TTC549 (cell line): Measurements from ENCODE around the gene CHAT.

ENCODE experiments used
- FAIRE-seq: peaks from 2 replicates; lab custom pipeline; 2012; peaks lifted over from hg19 to GRCh38; lab: Jason Lieb, UNC

Gene CHAT

DNA sequence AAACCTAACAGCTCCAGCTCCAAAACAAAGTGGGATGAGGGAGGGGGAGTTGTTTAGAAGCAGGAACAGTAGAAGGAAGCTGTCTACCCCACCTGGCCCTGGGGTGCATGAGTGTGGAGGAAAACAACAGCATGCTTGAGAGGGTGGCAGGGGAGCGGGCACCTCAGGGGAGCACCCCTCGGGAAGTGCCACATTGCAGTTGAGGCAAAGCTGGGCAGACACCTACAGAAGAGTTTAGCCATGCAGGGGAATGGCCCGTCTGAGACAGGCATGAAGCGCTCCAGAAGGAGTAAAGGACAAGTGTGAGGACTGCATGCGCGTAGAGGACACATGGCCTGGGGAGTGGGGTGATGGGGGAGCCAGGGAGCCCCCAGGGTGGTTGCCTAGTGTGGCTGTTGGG is 18.1 kb downstream of the CHAT start:
- FAIRE-seq: no peak

DNA sequence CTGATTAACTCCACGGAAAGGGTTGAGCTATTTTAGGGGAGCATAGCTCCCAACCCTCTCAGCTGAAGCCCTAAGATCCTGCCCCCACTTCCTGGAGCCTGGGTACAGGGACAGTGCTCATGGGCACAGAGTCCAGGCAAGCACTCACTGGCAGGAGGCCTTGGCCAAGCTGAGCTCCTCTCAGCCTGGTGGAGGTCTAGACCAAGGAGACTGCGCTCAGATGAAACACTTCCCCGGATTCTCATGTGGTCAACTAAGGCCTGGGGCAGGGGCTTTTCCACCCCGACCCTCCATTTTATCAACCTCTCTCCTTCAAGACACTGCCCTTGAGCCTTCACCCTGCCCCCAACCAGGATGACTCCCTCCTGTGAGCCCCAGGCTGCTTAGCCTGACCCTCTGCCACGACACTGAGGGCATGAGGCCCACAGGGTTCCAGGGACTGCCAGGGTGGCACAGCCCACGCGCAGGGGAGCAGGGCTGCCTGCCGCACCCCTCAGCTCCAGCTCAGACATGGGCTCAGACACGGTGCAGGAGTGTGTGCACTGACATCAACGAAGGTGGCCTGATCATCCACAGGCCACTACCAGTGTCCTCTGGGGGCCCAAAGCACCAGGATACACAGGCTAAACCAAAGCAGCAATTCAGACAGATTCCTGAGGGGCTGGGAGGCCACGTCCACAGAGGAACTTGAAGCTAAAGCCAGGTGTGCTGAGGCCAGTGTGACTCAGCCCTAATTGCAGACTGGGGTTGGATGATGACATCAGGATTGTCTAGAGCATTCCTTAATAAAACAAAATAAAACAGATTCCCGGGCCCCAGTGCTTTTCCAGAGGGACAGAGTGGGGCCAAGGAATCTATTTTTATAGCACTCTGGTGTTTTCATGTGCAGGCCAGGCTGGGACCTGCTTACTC is 18.8 kb downstream of the CHAT start:
- FAIRE-seq: no peak

DNA sequence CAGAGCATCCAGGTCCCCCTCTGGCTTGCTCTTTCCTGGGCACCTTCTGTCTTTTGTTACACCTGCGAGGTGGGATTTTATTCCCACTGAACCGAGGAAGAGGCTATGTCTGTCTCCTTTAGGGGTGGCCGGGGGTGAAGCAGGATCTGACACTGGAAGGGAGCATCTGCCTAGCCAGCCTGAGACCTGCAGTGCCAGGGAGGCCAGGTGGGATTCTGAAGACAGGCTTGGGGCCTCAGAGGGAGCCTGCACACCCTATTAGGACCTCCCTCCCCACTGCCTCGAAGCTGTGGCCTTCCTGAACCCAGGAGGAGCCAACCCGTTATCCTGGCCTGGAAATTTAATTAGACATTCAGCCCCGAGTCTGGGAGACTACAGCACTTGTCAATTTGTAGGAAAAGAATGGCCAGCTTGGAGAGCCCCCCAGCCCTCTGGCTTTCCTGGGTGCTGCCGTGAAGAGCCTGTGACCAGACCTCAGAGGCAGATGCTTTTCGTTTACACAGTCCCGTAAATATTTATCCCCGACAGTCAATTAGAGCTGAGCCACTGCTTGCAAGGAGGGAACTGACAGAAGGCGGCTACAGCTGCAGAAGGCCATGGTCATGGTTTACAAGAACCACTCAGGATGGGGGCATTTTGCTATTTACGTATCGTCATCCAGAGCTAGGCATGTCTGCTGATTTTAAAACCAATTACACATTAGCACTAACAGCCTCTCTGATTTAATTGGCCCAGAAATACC is 19.7 kb downstream of the CHAT start:
- no peak for FAIRE-seq

DNA sequence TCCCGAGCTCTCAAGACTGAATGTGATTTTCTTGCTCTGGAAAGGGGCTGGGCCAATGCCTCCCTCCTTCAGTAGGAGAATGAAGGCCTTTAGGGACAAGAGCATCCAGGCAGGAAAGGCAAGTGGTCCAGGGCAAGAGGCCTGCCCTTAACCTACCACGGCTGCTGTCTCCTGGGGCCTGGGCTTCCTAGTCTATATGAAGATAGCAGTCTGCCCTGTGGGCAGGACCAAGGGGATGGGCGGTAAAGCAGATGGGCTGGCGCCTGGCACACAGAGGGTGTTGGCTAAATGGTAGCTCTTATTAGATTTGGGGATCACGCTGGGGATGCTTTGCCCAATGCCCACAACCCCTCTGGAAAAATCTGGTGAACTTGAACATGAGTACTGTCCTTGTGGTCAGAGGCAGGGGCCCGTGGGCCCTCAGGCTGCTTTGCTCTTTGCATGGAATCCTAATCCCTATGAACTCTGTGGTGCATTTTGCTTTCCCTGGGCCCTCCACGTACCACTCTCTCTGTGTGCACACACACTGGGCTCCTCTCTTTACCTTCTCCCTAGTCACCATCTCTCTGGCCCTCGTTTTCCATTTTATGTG is 20.3 kb downstream of the CHAT start:
- no peak for FAIRE-seq

DNA sequence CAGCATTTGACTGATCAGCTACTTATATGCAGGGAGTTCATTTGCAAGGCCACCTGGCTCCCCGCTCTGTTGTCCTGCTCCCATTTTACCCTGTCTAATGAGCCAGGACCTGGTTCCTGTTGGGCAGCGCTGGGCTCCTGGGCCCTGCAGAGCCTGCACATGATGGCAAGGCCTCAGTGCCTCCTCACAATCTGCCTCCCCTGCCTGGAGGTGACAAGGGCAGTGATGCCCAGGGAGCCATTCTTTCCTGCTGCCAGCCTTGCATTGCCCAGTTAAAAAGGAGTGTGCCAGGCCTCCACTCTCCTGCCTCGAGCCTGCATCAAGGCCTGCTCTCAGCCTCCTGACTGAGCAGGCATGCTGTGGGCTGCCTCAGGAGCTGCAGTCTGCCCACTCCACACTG is 28.5 kb downstream of the CHAT start:
- FAIRE-seq: no peak

DNA sequence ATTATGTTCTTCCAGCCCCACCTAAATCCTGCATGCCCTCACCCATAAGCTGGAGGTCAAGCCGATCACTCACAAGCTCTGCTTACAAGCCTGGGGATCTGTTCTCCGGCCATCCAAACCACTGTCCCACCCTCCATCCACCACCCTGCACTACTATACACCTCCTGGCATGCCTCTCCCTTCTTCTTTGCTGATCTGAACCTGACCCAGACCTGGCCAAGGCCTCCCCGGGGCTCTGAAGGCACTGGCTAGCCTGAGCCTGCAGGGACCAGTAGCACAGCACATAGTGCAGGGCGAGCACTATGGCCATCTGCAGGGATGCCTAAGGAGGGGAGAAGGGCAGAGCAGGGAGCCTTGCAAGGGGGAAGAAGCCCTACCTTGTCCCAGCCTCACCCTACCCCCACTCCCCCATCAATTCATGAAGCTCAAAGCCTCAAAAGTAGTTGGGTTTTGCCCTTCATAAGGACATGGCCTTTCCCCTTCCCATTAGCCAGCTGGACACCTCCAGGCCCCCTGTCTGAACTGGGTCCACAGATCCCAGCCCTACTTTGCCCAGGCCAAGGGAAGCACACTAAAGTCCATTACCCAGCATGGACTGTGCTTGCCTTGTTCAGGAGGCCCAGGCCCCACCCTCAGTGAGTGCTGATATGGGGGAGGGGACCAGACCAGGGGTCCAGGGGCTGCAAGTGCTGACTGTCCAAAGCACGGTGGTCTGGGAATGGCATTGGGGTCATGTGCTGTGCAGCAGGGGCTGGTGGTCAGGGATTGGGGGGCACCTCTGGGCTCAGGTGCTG is 29.6 kb downstream of the CHAT start:
- no peak for FAIRE-seq

DNA sequence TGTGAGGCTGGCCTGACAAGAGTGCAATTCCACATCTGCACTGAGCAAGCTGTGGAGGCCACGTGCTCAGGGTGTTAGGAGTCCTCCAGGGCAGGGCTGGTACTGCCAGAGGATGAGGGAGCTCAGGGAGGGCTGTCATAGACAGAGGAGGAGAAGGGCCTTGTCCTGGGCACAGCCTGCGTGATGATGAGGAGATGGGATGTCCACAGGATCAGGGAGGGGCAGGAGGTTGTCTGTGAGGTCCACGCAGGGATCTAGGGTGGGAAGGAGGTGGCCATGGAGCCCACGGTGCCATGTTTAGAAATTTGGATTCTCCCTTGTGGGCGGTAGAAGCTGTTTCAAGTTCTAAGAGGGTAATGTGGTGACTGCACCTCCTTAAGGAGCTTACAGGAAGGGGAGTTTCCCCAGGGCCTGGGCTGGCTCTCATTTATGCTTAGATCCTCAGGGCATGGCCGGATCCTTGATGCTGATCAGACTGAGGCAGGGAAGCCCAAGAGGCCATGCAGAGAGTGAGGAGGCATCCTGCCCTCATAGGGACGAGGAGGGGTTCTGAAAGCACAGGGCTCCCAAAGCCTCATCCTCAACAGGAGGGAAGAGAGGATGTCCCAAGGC is 30.3 kb downstream of the CHAT start:
- FAIRE-seq: no peak

DNA sequence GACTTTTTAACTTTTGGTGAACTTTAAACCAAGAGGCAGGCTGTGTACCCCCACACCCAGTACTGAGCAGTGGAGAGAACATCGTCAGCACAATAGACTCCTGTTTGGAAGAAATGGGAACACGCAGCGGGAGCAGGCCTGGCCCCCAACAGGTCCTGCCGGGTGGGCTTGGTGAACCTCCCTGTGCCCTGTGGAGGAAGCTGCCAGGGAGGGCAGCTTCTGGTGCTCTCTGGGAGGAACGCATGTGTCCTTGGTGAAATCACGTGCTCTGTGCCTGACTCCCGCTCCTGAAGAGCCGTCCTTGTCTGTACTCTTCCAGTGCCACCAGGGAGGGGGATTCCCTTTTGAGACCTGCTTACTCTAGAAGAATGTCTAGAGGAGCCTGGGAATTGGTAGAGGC is 31.6 kb downstream of the CHAT start:
- FAIRE-seq: no peak

DNA sequence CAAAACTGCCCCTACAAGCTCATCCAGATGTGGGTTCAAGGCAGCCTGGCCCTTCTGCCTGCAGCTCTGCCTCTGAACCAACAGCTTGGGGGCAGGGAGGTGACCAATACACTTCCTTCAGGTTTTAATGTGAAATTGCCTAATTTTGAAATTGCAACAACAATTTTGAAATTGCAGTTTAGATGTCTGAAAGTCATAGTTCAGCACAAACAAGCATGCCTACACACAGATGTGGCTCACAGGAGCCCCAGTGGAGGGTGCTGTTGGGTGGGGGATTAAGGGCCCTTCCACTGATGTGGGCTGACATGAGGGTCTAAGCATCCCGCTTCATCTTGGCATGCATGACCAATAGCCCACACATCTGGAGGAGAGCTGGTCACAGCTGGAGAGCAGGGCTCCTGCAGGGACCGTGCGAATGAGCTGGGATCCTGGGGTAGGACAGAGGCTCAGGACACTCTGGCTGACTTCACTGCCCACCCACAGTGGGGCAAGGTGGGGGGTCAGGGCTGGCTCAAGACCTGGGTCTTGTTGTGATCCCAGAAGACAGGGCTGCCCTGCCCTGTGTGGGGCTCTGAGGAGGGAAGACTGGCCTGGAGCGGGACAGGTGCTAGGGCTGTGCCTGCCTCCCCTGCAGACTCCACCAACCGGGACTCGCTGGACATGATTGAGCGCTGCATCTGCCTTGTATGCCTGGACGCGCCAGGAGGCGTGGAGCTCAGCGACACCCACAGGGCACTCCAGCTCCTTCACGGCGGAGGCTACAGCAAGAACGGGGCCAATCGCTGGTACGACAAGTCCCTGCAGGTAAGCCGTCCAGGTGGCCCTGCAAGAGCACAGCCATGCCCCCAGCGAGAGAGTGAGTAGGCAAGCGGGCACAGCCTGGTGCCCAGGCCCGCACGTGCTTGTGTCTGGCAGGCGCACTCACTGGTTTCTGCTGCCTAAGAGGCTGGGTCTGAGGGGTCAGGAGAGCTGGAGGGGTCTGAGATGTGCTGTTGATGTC is 32.3 kb downstream of the CHAT start:
- FAIRE-seq: no peak

DNA sequence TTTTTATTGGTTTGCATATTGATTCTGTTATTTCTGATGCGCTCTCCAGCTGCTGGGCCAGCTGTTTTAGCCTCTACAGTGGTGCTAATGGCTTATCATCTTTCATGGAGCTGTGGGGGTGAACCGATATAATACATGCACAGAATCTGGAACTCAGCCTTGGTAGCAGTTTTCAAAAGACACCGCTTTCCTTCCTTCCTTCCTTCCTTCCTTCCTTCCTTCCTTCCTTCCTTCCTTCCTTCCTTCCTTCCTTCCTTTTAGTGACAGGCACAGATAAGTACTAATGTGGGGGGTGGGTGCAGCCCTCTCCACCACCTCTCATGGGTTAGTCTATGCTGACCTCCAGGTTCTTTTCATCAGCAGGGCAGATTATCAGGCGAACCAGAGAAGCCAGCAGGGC is 33.7 kb downstream of the CHAT start:
- FAIRE-seq: no peak

DNA sequence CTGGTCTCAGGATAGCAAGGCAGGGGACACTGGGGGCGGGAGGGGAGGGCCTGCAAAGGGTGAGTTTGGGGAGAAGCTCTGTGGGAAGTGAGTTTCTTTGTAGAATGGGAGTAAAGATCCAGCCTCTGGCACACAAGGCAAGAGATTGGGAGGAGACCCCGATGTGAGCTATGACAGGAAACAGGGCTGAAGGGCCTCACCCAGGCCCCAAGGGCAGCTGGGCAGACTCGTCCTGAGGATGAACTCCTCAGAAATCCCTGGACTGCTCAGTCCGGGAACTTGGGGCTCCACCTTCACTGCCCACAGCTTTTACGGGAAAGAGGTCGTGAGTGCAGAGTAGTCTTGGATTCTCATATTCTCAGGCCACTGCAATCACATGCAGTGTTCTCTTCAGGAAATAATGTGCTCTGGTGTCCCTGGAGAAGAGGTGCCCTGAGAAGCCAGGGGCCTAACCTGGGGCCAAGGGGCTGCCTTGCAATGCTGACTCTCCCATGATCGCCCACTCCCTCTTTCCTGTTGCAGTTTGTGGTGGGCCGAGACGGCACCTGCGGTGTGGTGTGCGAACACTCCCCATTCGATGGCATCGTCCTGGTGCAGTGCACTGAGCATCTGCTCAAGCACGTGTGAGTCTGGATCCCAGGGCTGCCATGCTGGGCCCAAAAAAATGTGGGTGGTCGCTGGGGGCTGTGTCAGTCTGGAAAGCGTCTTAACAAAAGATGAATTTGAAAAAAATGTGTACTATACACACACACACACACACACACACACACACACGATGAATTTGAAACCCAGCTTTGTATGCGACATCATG is 34.4 kb downstream of the CHAT start:
- FAIRE-seq: no peak

DNA sequence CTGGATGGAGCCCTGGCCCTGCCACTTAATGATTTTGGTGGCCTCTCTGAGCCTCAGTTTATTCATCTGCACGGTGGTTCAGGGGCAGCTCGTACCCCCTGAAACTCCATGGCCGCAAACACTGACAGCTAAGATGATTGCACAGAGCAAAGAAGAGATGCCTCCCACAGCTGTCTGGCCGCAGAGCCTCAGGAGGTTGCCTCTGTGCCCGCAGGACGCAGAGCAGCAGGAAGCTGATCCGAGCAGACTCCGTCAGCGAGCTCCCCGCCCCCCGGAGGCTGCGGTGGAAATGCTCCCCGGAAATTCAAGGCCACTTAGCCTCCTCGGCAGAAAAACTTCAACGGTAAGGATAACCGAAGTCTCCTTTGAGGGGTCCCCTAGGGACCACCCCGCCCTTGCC is 35.5 kb downstream of the CHAT start:
- no peak for FAIRE-seq

DNA sequence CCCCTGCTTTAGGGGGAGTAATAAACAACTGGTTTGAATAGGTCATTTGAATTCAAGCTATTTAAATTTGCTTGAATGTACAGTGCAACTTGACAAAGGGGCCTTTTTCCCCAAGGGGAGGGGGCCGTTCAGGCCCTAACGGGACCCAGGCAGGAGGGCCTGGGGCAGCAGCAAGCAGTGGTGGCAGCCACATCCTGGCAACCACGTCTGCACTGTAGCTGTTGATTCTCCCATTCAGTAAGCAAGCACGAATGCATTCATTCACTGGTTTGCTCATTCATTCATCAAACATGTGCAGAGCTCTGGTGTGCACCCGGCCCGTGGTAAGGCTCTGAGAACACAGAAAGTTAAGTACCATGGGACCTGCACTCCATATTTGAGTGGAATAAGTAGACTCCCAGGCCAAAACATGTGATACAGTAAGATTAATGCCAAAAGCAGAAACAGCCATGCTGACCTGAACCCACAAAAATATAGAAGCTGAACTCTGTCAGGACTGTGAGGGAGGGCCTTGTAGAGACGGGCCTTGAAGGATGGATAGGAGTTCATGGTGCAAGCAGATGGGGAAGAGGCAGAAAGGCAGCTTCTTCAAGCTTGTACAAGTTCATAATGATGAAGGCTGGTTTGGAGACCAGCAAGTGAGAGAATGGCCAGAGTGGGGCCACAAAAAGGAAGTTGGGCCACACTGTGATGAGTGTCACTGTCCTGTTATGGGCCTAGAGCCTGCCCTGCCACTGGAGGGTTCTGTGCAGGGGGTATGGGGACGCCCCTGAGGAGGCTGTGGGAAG is 36.3 kb downstream of the CHAT start:
- no peak for FAIRE-seq

DNA sequence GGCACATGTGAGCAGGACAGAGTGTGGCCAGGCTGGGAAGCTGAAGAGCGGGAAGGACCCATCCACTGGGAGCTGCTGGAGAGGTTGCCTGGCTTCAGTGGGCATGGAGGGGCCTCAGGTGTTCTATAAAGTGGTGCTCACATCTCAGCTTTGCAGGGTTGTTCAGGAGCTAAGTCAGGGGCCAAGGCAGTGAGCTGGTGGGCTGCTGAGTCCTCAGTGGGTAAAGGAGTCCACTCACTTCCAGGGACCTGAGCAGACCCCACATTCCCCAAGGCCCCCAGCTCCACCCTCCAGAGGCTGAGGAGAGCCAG is 36.8 kb downstream of the CHAT start:
- no peak for FAIRE-seq

DNA sequence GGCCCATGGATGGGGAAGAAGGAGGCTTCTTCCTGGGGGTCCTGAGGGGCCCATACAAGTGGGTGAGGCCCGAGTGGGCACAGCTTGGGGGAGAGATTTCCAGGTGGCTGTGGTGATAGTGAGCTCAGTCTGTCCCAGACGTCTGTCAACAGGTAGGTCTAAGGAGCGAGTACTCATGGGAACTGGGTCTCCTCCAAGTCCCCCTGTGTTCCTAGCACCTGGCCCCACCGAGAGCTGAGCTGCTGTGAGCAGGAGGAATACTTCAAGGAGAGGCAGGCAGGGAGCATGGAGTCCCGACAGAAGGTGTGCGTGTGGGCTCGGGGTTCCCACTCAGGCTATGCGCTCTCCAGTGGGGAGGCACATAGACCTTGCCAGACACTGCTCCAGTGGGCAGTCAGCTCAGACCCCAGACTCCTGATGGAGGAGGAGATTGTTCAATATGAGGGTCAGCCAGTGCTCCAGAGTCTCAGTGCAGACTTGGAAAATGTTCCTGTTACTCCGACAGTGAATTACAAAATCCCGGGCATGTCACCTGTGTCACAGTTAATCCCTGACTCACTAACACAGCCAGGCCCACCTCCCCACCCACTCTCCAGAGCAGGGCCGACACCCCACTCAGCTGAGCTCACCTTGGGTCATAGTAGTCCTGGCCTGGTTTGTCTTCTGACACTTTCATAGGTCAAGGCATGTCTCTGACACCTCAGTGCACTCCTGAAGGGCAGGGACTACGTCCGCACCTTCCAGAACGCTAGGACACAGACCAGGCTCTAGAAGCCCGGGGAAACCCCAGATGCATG is 37.4 kb downstream of the CHAT start:
- no peak for FAIRE-seq

DNA sequence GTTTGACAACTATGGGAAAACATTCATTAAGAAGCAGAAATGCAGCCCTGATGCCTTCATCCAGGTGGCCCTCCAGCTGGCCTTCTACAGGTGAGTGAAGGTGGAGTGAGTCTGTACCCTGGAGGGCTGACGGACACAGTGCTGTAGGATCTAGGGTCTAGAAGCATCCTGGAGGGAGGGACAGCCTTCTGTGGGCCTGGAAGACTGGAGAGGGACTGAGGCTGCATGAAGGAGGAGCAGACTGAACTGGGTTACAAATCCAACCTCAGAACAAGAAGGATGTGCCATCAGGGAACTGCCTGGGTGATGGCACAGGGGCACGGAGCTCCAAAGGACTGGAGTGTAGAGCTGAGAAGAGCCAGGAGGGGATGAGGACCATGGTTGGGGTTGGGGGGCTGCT is 38.1 kb downstream of the CHAT start:
- no peak for FAIRE-seq

DNA sequence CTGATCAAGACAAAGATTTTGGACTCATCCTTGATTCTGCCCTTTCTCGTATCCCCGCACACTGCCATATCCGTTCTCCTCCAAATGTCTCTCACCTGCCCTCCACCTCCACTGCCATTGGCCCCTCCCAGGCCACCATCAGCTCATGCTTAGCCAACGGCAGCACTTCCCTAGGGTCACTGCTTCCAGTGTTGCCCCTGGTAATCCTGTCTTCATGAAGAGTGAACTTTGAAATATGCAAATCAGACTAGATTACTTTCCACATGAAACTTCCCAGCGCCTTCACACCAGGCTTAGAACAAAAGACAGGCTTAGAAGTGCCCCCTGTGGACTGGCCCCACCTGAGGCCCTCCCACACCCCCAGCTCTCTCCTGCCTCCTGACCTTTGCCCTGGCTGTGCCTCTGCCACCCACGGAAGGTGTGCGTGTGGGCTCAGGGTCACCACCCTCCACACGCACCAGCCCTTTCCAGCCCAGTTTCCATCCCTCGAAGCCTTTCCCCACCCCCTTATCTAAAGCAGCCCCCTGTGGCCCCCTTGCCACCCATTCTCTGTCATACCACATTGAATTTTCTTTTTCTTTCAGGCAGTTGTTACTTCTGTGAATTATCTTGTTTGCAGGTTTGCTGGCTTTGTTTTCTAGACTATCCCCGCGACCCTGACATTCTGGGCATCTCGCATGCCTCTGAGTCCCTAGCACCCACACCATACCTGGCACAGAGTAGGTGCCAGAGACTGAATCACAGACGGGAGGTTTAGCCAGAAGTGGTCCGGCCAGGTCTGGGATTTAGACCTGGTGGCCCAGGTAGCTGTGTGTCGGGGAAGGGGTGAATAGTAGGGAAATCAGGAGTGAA is 38.8 kb downstream of the CHAT start:
- no peak for FAIRE-seq
